RWPE2 (cell line): ENCODE measurements around the gene CTAG1A.
"Not testable (repeated sequence)": the region's sequence is repeated elsewhere in the genome, so short reads cannot be mapped to it uniquely, and the experiment has no call there.

Experiments used
- ATAC-seq: fragments of 200-7000 bp; cut with Tn5 transposase; 3 replicates; pipeline ENCODE4 v1.9.1; 2021; ENCODE audit warnings: low read depth
- DNase-seq: peaks from one replicate; pipeline ENCODE4 v3.0.0-alpha.2; 2020; ENCODE audit warnings: low spot score
- H3K27ac ChIP-seq: fragments of 450-650 bp; 2 replicates; pipeline ENCODE4 v1.5.1; 2017; ENCODE audit warnings: mild to moderate bottlenecking; ENCODE audit not compliant: poor library complexity, severe bottlenecking
- H3K27me3 ChIP-seq: fragments of 250-450 bp; sonication (Bioruptor Pico); 2 replicates; pipeline ENCODE4 v1.5.1; 2021; ENCODE audit warnings: mild to moderate bottlenecking, moderate library complexity; ENCODE audit not compliant: insufficient read depth, poor library complexity, severe bottlenecking
- H3K36me3 ChIP-seq: fragments of 250-450 bp; sonication (Bioruptor Pico); 2 replicates; pipeline ENCODE4 v1.5.1; 2020; ENCODE audit warnings: low read depth, mild to moderate bottlenecking, moderate library complexity
- H3K4me1 ChIP-seq: fragments of 250-450 bp; sonication (Bioruptor Pico); 2 replicates; pipeline ENCODE4 v1.5.1; 2021; ENCODE audit warnings: mild to moderate bottlenecking, moderate library complexity; ENCODE audit not compliant: insufficient read depth, poor library complexity, severe bottlenecking
- H3K4me3 ChIP-seq: fragments of 250-450 bp; sonication (Bioruptor Pico); 2 replicates; pipeline ENCODE4 v1.5.1; 2021; ENCODE audit warnings: mild to moderate bottlenecking, moderate library complexity; ENCODE audit not compliant: severe bottlenecking
- H3K9me3 ChIP-seq: fragments of 250-450 bp; sonication (Bioruptor Pico); 2 replicates; pipeline ENCODE4 v1.5.1; 2021; ENCODE audit warnings: mild to moderate bottlenecking, moderate library complexity; ENCODE audit not compliant: severe bottlenecking
- TF ChIP-seq, protein P1 (sequence below): fragments of 450-650 bp; IDR thresholded peaks from one replicate; pipeline ENCODE4 v1.5.1; 2017; ENCODE audit warnings: mild to moderate bottlenecking, moderate library complexity; ENCODE audit not compliant: poor library complexity, severe bottlenecking

The CTAG1A gene

DNA sequence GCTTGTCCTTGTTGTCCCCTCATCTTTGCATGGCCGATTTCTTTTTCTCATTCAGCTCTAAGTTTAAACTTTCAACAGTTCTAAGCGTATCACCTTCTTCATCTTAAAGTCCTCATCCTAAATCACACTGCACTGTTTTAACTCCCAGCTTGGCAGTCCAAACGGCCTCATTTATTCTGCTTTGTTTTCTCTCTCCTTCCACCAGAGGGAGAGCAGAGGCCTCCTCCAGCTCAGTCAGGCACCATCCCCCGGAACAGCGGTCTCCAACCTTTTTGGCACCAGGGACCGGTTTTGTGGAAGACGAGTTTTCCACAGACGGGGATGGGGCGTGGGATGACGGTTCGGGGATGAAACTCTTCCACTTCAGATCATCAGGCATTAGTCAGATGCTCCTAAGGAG, 14.6 kb upstream of the CTAG1A start:
- ATAC-seq, H3K27me3 ChIP-seq, H3K4me3 ChIP-seq, H3K9me3 ChIP-seq, DNase-seq, H3K36me3 ChIP-seq, H3K4me1 ChIP-seq, H3K27ac ChIP-seq: not testable (repeated sequence)

DNA sequence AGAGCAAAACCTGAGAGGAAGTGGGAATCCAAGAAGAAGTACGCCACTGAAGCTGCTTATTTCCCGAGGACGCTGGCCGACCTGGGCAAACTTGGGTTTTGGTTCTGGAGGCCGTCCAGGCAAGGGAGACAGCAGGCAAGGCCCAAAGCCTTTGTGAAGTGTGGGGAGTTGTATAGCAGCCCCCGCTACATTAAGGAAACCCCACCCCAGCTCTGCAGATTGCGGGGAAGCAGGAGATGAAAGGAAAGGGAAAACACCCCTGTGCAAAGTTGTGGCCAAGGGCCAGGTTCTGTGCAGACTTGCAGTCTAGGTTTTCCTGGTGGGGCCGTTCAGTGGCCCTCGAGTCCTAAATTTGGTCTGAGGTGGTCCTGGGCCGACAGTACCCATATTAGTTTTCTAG, 11.9 kb upstream of the CTAG1A start:
- not testable (repeated sequence) for H3K4me1 ChIP-seq, H3K36me3 ChIP-seq, H3K9me3 ChIP-seq, H3K27ac ChIP-seq, DNase-seq, ATAC-seq, H3K4me3 ChIP-seq, H3K27me3 ChIP-seq

DNA sequence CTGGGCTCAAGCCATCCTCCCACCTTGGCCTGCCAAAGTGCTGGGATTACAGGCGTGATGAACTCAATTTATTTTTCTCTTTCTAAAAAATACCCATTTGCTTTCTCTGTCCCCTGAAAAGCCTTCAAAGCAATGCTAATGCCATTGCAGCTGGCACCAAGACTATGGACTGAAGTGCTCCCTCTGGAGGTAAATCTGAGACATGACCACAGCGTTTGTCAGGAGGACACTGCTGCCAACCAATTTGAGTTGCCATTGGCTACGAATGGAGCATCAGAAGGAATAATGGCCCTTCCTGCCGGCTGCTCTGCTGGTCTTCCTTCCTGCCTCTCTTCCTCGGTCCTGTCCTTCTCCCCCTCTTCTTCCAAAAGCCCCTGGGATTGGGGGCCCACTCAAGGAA, 9.9 kb upstream of the CTAG1A start:
- ATAC-seq: peak; percentile 61; the same call in 2 of the 3 replicates
- H3K27me3 ChIP-seq, H3K4me1 ChIP-seq, H3K27ac ChIP-seq, DNase-seq, H3K36me3 ChIP-seq, H3K4me3 ChIP-seq, H3K9me3 ChIP-seq: not testable (repeated sequence)

DNA sequence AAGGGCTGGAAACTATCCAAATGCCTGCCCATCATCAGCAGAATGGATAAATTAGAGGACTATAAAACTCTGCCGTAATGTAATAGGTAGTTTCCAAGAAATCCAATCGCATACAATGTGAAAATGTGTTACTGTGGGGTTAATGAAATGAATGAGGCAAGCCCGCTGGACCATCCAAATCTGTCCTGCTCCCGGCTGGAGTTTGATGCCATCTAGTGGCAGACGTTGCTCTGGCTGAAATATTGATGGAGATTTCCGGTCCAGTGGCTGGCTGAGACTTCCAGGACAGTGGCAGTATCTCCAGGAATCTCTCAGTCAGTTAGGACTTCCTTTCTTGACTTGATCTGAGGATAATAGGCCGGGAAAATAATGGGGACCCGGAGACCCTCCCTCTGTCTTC, 1.9 kb upstream of the CTAG1A start:
- not testable (repeated sequence) for H3K27me3 ChIP-seq, H3K27ac ChIP-seq, H3K4me1 ChIP-seq, DNase-seq, H3K9me3 ChIP-seq, H3K4me3 ChIP-seq, H3K36me3 ChIP-seq
- ATAC-seq: peak; percentile 68

DNA sequence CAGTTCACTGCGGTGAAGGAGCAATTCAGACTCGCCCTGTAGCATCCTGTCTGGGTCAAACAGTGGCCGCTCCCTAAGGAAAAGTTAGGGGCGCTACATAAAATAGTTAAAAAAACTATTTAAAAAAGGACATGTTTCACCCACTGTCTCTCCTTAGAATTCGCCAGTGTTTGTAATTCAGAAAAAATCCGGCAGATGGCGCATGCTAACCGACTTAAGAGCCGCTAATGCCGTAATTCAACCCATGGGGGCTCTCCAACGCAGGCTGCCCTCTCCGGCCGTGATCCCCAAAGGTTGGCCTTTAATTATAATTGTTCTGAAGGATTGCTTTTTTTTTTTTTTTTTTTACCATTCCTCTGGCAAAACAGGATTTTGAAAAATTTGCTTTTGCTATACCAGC, 5.5 kb downstream of the CTAG1A start:
- DNase-seq, ATAC-seq, H3K4me3 ChIP-seq, H3K27ac ChIP-seq, H3K4me1 ChIP-seq, H3K9me3 ChIP-seq, H3K36me3 ChIP-seq, H3K27me3 ChIP-seq: not testable (repeated sequence)

DNA sequence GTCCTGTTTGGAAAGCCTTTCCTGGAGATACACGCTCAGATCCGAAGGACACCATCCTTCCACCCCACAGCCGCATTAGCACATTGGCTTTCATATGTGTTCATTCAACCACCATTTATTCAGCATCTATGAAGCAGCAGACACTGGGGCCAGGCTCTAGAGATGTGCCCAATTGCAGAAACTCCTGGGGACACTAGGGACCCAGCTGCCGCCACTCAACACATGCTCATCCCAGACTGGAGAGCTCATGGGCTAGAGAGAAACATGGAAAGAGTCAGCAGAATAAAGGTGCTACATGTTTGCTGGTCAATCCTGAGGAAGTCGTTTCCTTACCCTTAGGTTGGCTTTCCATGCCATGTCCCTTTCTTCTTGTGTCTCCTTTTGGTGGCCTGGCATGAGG, 7.6 kb downstream of the CTAG1A start:
- TF ChIP-seq, protein P1, sequence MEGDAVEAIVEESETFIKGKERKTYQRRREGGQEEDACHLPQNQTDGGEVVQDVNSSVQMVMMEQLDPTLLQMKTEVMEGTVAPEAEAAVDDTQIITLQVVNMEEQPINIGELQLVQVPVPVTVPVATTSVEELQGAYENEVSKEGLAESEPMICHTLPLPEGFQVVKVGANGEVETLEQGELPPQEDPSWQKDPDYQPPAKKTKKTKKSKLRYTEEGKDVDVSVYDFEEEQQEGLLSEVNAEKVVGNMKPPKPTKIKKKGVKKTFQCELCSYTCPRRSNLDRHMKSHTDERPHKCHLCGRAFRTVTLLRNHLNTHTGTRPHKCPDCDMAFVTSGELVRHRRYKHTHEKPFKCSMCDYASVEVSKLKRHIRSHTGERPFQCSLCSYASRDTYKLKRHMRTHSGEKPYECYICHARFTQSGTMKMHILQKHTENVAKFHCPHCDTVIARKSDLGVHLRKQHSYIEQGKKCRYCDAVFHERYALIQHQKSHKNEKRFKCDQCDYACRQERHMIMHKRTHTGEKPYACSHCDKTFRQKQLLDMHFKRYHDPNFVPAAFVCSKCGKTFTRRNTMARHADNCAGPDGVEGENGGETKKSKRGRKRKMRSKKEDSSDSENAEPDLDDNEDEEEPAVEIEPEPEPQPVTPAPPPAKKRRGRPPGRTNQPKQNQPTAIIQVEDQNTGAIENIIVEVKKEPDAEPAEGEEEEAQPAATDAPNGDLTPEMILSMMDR: no peak
- H3K27ac ChIP-seq: no peak overlapping the region
- H3K4me3 ChIP-seq: no peak overlapping the region
- H3K9me3 ChIP-seq: no peaks in the 10 kb centered on the region
- H3K27me3 ChIP-seq: no peaks in the 10 kb centered on the region
- no peaks in the 10 kb centered on the region for H3K36me3 ChIP-seq
- no peak for ATAC-seq
- peaks cover 17% of the 10 kb centered on the region for H3K4me1 ChIP-seq
- no peak for DNase-seq

DNA sequence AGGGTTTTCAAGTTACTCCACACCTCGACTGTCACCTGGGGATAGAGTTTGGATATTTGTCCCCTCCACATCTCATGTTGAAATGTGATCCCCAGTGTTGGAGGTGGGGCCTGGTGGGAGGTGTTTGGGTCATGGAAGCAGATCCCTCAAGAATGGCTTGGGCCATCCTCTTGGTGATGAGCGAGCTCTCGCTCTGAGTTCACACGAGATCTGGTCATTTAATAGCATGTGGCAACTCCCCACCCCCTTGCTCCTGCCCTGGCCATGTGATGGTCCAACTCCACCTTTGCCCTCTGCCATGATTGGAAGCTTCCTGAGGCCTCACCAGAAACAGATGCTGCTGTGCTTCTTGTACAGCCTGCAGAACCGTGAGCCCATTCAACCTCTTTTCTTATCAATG, 8.3 kb downstream of the CTAG1A start:
- TF ChIP-seq, protein P1: no peak
- Histone ChIP-seq H3K4me1 (peaks cover 17% of the 10 kb centered on the region), H3K27me3 (no peaks in the 10 kb centered on the region), H3K36me3 (no peaks in the 10 kb centered on the region), H3K9me3 (no peaks in the 10 kb centered on the region), H3K27ac (no peak overlapping the region), H3K4me3 (no peak overlapping the region)
- DNase-seq (no peak), ATAC-seq (no peak)
